NCI-H82 (cell line): ENCODE data around the gene ACADL.
"Not testable (repeated sequence)": the region's sequence is repeated elsewhere in the genome, so short reads cannot be mapped to it uniquely, and the experiment has no call there.

ENCODE experiments used
- DNase-seq: peaks from one replicate; lab custom pipeline; 2025; lab: John Stamatoyannopoulos, UW

The ACADL gene

DNA sequence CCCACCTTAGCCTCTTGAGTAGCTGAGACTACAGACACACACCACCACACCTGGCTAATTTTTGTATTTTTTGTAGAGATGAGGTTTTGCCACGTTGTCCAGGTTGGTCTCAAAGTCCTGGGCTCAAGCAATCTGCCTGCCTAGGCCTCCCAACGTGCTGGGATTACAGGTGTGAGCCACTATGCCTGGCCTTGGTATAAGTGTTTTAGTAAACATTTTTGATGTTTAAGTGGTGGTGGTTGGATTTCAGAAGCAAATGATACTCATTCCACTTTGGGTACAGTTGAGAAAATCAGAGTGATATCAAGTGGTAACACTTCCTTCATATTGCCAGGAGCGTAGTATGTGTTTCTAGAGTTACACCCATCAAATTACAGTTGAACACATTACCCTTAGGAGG, 25.4 kb downstream of the ACADL start:
- DNase-seq: no peak

DNA sequence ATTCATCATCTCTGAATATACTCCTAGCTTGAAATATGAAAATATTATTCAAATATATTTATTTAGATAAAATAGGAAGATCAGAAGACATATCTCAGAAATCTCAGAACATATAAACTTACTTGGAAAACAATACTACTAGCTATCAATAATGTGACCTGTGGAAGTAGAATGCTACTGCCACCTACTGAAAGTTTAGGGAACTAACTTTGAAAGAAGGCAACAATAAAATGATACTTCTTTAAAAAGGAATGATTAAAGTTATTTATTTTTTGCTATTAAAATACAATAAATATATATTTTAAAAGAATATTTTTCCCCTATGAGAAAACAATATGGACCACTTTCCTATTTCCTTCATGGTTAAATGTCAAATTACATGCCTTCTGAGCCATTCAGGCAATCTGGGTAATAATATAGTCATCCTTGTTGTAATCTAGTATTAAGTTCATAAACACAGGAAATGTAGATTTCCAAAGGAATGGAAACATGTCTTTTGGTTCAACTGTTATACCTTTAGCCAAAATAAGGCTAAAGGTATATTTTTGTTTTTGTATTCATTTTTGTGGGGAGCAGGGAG, 26.0 kb downstream of the ACADL start:
- peak; percentile 40 for DNase-seq

DNA sequence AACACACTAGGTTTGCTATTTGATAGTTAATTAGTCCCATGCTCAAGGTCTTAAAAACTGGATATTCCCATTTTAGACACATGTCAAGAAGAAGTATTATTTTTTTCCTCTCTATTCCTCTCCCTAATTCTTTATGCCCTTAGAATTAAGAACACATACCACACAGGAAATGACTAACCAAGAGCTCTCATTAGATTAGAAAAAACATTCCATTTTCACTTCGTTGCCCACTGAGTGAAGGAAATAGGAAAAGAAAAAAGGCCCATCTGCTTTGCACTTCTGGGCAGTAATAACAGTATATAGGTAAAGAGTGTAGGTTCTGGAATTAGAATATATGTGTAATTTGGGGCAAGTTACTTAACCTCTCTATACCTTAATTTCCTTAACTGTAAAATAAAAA, 26.9 kb downstream of the ACADL start:
- no peak for DNase-seq

DNA sequence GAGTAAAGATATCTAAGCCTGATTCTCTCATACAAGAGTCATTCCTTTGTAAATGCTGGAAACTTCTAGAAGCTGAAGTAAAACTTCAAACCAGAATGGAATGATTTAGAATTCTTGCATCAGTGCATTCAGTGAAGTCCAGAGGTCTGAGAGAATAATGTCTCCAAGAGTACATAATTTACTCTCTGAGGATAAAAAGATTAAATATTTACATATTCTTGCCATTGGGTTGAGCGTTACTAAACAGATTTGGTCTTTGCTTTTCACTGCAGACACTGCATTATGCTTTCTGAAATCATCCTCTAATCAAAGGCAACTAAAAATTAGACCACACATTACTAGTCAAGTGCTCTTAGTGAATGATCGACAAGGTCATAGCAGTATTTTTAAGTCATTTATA, 27.5 kb downstream of the ACADL start:
- DNase-seq: no peak

- DNase-seq: peak; percentile 86
Observed at GRCh38 chr2:210195101-210195852, 30.0 kb downstream of the ACADL start.

DNA sequence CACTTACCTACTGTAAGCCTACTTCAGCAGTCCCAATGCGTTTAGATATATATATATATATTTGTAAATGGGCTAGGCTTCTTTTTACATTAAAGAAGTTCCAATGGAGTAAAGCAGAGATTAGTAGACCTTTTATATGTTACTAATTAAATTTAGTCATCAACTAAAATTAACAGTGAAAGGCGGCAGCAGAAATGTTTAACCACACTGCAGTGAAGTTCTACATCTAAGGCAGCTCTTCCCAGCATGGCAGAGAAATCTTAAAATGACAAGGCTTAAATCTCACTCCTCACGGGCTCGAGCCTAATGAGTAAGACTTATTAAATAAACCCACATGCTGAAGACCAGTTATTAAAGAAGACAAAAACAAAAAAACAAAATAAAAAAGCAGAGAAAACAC, 34.9 kb downstream of the ACADL start:
- peak; percentile 14 for DNase-seq

GRCh38 chr2:210189452-210190138, 35.7 kb downstream of the ACADL start:
- DNase-seq: no peak

GRCh38 chr2:210188755-210189154, 36.5 kb downstream of the ACADL start:
- DNase-seq: peak; percentile 86

- DNase-seq: peak; percentile 40
Observed at GRCh38 chr2:210188190-210188589, 37.1 kb downstream of the ACADL start.

- DNase-seq: not testable (repeated sequence)
Observed at GRCh38 chr2:210183936-210184335, 41.3 kb downstream of the ACADL start.

GRCh38 chr2:210181606-210182088, 43.6 kb downstream of the ACADL start:
- DNase-seq: peak; percentile 31

GRCh38 chr2:210181033-210181605, 44.1 kb downstream of the ACADL start:
- DNase-seq: not testable (repeated sequence)

DNA sequence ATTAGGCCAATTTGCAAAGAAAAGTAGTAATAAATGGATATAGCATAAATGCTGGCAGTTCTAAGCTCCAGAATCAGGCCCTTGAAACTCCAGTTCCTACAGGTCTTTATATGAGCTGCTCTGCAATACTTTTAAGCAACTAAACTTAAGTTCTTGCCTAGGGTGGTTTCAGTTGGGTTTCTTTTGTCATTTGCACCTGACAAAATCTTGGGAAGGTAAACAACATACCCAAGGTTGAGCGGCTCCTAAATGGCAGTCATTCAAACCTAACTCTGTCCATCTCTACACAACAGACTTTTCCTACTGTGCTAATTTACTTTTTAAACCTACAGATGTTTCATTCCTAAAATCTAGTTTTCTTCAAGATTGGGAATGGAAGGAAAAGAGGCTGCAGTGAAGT, 44.8 kb downstream of the ACADL start:
- DNase-seq: no peak

DNA sequence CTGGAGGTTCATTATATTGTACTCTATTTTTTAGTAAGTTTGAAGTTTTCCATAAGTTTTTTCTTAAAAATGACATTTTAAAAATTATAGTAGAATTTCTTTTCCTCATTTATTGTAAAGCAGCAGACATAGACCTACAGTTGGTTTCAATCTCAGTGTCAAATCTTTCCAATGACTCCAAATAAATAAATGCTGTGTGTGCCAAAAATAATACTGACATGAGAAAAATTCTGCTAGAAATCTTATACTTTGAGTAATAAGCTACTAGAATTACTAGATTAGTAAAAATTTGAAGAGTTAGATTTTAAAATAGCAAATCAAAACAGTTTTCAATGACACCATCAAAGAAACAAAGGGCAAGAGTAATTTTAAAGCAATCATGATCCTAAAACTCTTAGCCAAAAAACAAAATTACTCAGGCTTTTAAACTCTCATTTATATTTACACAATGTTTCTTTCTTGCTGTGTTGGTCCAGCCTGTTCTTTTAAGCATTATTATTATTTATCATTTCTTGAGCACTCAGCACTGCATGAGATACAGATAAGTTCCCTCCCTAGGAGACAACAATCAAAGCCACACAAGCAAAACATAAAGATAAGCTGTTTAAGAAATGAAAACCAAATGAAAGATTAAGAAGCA, 45.8 kb downstream of the ACADL start:
- no peak for DNase-seq

DNA sequence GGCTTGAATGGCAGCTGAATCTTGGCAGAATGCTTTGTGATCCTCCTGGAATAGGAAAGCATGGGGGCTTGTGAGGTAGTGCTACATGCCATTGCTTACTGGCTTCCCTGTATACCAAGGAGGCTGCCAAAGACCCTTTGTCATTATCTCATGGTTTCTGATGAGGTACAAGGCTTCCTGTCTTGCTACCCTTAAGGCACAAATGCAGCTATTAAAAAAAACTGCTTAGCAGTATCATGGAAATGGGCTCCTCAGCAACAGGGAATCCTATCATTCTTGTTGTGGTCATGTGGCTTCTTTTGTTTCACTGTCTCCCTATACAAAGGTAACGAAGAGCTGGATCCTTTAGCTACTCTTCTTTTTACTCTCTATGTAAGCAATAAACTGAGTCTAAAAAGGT, 47.5 kb downstream of the ACADL start:
- no peak for DNase-seq

GRCh38 chr2:210177115-210177514, 48.1 kb downstream of the ACADL start:
- not testable (repeated sequence) for DNase-seq

- DNase-seq: no peak
Observed at GRCh38 chr2:210174086-210174485, 51.2 kb downstream of the ACADL start.

DNA sequence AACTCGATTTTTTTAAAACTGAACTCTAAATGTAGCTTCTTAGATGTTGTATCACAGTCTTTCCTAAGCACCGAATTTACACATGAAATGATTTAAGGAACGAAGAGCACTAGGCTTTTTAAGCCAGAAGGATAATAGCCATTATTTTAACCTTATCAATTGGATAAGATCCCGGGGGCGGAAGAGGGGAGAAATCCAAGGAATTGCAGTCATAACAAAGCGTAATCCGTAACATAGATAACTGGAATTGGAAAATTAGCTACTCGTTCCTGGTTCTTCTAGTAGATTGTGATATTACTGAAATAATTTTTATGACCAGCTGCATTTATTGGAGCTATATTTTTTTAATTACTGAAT, 53.0 kb downstream of the ACADL start:
- peak; percentile 50 for DNase-seq

DNA sequence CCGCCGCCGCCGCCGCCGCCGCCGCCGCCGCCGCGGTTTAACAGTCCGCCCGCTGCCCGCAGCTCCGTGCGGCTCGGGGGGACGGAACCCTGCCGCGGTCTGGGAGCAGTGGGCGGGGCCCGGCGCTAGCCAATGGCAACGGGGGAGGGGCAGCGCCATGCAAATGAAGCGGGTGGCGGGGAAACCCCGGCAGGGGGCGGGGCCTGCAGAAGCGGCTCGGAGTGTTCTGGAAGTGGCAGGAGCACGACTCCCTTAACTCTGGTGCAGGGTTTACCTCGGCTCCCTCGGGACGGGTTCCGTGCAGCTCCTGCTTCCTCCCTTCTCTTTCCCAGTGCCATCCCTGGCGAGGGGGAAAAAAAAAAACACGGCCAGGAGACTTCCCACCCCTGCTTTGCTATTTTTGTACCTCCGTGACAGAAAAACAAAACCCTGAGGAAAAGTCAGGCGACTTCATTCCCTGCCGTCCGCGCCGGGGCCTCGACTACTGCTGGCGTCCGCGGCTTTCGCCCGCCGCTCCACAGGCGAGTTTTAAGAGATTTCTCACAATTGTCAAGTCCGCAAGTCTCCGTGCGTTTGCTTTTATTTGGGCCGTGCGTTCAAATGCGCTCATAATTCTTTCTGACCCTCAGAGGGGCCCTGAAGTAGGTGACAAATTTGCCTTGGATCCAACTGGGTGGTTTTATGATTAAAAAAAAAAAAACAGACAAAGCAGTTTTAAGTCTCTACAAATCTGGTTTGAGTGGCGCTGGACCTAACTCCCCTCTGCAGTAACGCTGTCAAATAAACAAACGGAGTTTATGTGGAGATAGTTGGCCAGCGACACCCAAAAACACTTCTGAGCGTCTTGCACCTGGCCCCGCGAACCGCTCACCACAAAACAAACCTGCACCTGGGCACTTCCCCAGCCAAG, 53.7 kb downstream of the ACADL start, which contains the start of gene KANSL1L:
KANSL1L (minus strand) TSS at position 101 of the 910 bp plus-strand sequence. CDS start 16,827 bp downstream, outside the sequence.
- peak; percentile 99 for DNase-seq

DNA sequence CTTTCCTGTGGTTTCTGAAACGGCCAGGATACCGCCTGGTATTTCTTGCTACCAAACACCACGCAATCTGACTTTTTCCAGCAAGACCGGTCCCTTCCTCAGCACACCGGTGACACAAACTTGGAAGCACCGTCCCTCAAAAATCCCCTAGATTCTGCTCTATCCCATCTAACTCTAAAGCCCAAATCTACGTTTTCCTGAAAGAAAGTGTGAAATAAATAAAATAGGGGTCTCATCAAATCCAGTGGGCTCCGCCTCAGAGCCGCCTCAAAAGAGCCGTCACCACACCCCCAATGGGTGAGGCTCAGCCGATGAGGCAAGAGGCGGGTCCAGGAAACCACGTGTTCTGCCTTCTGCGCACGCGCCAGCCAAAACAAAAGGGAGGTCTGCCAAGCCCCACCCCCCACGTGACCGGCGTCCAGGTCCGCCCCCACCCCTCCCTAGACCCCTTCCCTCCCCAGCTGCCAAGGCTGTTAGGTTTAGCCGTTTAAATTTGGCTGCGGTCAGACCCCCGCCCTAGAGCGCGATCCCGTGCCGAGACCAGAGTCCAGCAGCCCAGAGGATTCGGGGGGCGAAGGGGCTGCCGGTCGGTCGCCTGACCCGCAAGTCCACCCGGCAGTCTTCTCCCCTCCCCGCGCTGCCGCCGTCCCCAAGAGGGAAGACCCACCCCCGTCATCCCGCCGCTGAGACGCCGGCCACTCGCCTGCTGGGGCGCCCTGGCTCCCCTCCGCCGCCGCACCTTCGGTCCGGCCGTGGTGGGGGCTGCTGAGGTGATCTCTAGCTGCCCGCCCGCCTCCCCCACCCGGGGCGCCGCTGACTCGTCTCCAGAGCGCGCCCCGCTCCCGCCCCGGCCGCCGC, 54.6 kb downstream of the ACADL start:
- DNase-seq: peak; percentile 99
